CD4-positive, alpha-beta memory T cell (primary cell): ENCODE measurements around the gene ADAM29. TPM values are rescaled to one million over a fixed set of nuclear protein-coding genes. Genes with fewer than 3 reads are reported as not detected.
"Not testable (repeated sequence)": the region's sequence is repeated elsewhere in the genome, so short reads cannot be mapped to it uniquely, and the experiment has no call there.

Experiments used
- CTCF ChIA-PET: fragments of 350-600 bp; sonication (Branson Sonifier 250); formaldehyde crosslinking; loops from one replicate; lab custom pipeline; 2021; ENCODE audit warnings: inconsistent platforms; ENCODE audit not compliant: partially characterized antibody; lab: Charles Lee
- POLR2A ChIA-PET: fragments of 350-600 bp; sonication (Branson Sonifier 250); formaldehyde crosslinking; loops from one replicate; lab custom pipeline; 2021; ENCODE audit not compliant: partially characterized antibody; lab: Charles Lee
- DNase-seq, 5 donors: peaks; one replicate each; pipeline versions ENCODE4 v3.0.0 to v3.0.0-alpha.2; 2020 to 2022; ENCODE audit warnings: mixed read lengths in 1 of 5
- H3K27ac ChIP-seq: one replicate; pipeline ENCODE4 v1.7.0; 2013; ENCODE audit warnings: low read depth, low read length
- H3K27me3 ChIP-seq: 2 replicates; pipeline ENCODE4 v1.7.0; 2013; ENCODE audit warnings: mild to moderate bottlenecking, low read length, moderate library complexity; ENCODE audit not compliant: insufficient read depth
- H3K36me3 ChIP-seq: 2 replicates; pipeline ENCODE4 v1.7.0; 2013; ENCODE audit warnings: mild to moderate bottlenecking, low read length, moderate library complexity; ENCODE audit not compliant: insufficient read depth
- H3K4me1 ChIP-seq: 2 replicates; pipeline ENCODE4 v1.7.0; 2013; ENCODE audit warnings: mild to moderate bottlenecking, low read length, moderate library complexity; ENCODE audit not compliant: insufficient read depth
- H3K4me3 ChIP-seq, 2 donors: one replicate each; pipeline ENCODE4 v1.7.0; 2013; ENCODE audit warnings: low read length in 2 of 2, mild to moderate bottlenecking in 1 of 2
- H3K9me3 ChIP-seq, 2 donors: one replicate each; pipeline ENCODE4 v1.7.0; 2013; ENCODE audit warnings: low read length in 2 of 2, control low read depth in 1 of 2; ENCODE audit not compliant: control insufficient read depth in 1 of 2
- H3K27ac Mint-ChIP-seq, 7 donors: one replicate each; pipeline ENCODE4 v1.8.0; 2020 to 2021; ENCODE audit warnings: mixed read lengths in 7 of 7, mild to moderate bottlenecking in 6 of 7, inconsistent platforms in 3 of 7, moderate library complexity in 3 of 7
- H3K27me3 Mint-ChIP-seq, 2 donors: one replicate each; pipeline ENCODE4 v1.8.0; 2020 to 2021; ENCODE audit warnings: mixed read lengths in 2 of 2
- H3K36me3 Mint-ChIP-seq, 2 donors: one replicate each; pipeline ENCODE4 v1.8.0; 2020 to 2021; ENCODE audit warnings: mixed read lengths in 2 of 2, inconsistent platforms in 1 of 2, mild to moderate bottlenecking in 1 of 2
- H3K4me1 Mint-ChIP-seq, 4 donors: one replicate each; pipeline ENCODE4 v1.8.0; 2020 to 2021; ENCODE audit warnings: mixed read lengths in 4 of 4, mild to moderate bottlenecking in 1 of 4
- H3K4me3 Mint-ChIP-seq, 8 donors: one replicate each; pipeline ENCODE4 v1.8.0; 2020 to 2021; ENCODE audit warnings: mixed read lengths in 8 of 8, mild to moderate bottlenecking in 7 of 8, moderate library complexity in 6 of 8, inconsistent platforms in 3 of 8
- H3K9me3 Mint-ChIP-seq, 8 donors: one replicate each; pipeline ENCODE4 v1.8.0; 2020 to 2021; ENCODE audit warnings: mixed read lengths in 8 of 8, mild to moderate bottlenecking in 5 of 8, inconsistent platforms in 3 of 8, moderate library complexity in 1 of 8
- intact Hi-C: fragments of 100-400 bp; cut with micrococcal nuclease; formaldehyde crosslinking; loops from one replicate; pipeline ENCODE4 v1.15.1; 2023
- polyA plus RNA-seq, 2 donors: library from polyadenylated mRNA; unstranded; fragments of 300-500 nt; fragmentation: Illumina TruSeq; gene quantifications; one replicate each; pipeline ENCODE4 v1.2.3, GENCODE V29; 2021
- total RNA-seq, 2 experiments: library from RNA; stranded (reverse); gene quantifications; one replicate each; pipeline ENCODE4 v1.2.3, GENCODE V29; 2021

ADAM29 gene
- total RNA-seq (under 1 TPM; 0.14 to 0.41 TPM), polyA plus RNA-seq (not detected)

DNA sequence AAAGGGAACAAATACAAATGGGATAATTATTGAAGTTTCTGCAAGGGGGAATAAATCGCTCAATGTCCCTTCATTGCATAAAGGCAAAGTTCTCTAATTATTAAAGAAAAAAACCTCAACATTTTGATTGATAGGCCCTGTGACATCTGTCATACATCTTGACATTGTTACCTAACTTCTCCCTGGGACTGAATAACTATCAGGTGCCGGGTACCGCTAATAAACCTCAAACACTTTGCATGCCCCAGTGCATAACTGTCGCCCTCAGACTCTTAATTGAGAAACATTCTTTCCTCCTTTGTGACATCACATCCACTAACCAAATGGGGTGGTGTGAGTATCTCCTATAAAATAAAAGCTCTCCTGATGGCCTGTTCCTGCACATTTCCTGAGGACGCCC is at the start of gene ADAM29:
TSS of gene ADAM29 (plus strand) at position 301 of the 400 bp plus-strand sequence. CDS start 57,168 bp downstream, outside the sequence.
- no peaks in the 10 kb centered on the region for H3K27me3 ChIP-seq
- intact Hi-C loops, result no loop called here
- no peaks in the 10 kb centered on the region for H3K4me1 ChIP-seq
- no peaks in the 10 kb centered on the region for H3K4me1 Mint-ChIP-seq
- no peak within 1 kb of the TSS for H3K4me3 Mint-ChIP-seq
- no peaks in the 10 kb centered on the region for H3K27me3 Mint-ChIP-seq
- ChIA-PET POLR2A (no interaction called here), CTCF (no interaction called here)
- no peak within 1 kb of the TSS for H3K27ac Mint-ChIP-seq
- no peak for DNase-seq
- H3K9me3 ChIP-seq, result no peaks in the 10 kb centered on the region
- H3K4me3 ChIP-seq, result no peak within 1 kb of the TSS
- H3K36me3 Mint-ChIP-seq, result no peaks in the 10 kb centered on the region
- H3K9me3 Mint-ChIP-seq, result peaks cover 0 to 6% (median 1%) of the 10 kb centered on the region in 8 donors
- no peak within 1 kb of the TSS for H3K27ac ChIP-seq
- H3K36me3 ChIP-seq, result no peaks in the 10 kb centered on the region

DNA sequence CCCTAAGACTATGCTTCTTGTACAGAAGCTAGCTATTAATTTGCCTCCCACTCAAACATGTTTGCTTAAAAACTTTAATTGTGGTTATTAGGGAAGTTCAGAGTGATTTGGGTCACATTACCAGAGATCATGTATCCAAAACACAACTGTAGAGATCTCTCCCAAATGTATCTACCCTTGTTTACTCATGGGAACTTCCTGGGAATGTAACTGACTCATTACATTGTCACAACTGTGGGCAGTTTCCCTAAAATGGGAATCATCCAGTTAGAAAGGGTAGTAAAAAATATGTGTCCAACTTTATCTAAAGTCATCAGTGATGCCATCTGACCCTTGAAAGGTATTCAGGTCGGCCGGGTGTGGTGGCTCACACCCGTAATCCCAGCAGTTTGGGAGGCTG is 48.8 kb upstream of the ADAM29 start:
- ChIA-PET POLR2A (no interaction called here), CTCF (no interaction called here)
- no peaks in the 10 kb centered on the region for H3K27me3 Mint-ChIP-seq
- Histone ChIP-seq H3K36me3 (no peaks in the 10 kb centered on the region), H3K9me3 (no peaks in the 10 kb centered on the region), H3K4me1 (no peaks in the 10 kb centered on the region), H3K27ac (no peak overlapping the region), H3K27me3 (no peaks in the 10 kb centered on the region), H3K4me3 (no peak overlapping the region)
- intact Hi-C loops, result no loop called here
- peaks cover 0 to 12% (median 4%) of the 10 kb centered on the region in 8 donors for H3K9me3 Mint-ChIP-seq
- no peak overlapping the region for H3K27ac Mint-ChIP-seq
- H3K36me3 Mint-ChIP-seq, result no peaks in the 10 kb centered on the region
- no peak overlapping the region for H3K4me3 Mint-ChIP-seq
- DNase-seq, result no peak
- no peaks in the 10 kb centered on the region for H3K4me1 Mint-ChIP-seq

DNA sequence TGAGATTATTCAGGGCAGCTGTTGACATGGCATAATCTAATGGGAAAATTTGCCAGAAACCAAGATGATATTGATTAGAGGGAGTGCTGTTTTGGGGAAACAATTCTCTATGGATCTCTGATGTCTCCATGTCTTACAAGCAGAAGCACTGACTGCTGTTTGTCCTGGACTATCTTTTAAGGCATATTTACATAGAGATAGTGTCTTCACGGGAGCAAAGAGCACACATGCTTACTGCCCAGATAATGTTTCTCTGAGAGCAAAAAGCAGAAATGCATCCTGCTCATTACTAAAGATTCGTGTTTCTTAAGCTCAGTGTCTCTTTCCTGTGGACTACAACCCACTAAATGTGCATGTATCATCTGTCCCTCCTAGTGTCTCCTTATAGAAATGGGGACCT is 47.8 kb upstream of the ADAM29 start:
- no peaks in the 10 kb centered on the region for H3K27me3 Mint-ChIP-seq
- no peaks in the 10 kb centered on the region for H3K4me1 Mint-ChIP-seq
- no peaks in the 10 kb centered on the region for H3K4me1 ChIP-seq
- ChIA-PET CTCF (no interaction called here), POLR2A (no interaction called here)
- no peak overlapping the region for H3K4me3 ChIP-seq
- no peak overlapping the region for H3K27ac ChIP-seq
- peaks cover 0 to 12% (median 4%) of the 10 kb centered on the region in 8 donors for H3K9me3 Mint-ChIP-seq
- H3K4me3 Mint-ChIP-seq, result no peak overlapping the region
- H3K27me3 ChIP-seq, result no peaks in the 10 kb centered on the region
- no peaks in the 10 kb centered on the region for H3K36me3 ChIP-seq
- no peak overlapping the region for H3K27ac Mint-ChIP-seq
- DNase-seq, result no peak
- no peaks in the 10 kb centered on the region for H3K9me3 ChIP-seq
- intact Hi-C loops, result no loop called here
- H3K36me3 Mint-ChIP-seq, result no peaks in the 10 kb centered on the region

GRCh38 chr4:174871407-174871806 is 46.8 kb upstream of the ADAM29 start:
- Mint-ChIP-seq H3K9me3 (peaks cover 0 to 9% (median 3%) of the 10 kb centered on the region in 8 donors), H3K27ac (no peak overlapping the region), H3K27me3 (no peaks in the 10 kb centered on the region), H3K36me3 (no peaks in the 10 kb centered on the region), H3K4me3 (no peak overlapping the region), H3K4me1 (no peaks in the 10 kb centered on the region)
- H3K27ac ChIP-seq, result no peak overlapping the region
- POLR2A ChIA-PET, result no interaction called here
- H3K36me3 ChIP-seq, result no peaks in the 10 kb centered on the region
- no peaks in the 10 kb centered on the region for H3K27me3 ChIP-seq
- H3K4me1 ChIP-seq, result no peaks in the 10 kb centered on the region
- H3K9me3 ChIP-seq, result no peaks in the 10 kb centered on the region
- H3K4me3 ChIP-seq, result no peak overlapping the region
- CTCF ChIA-PET, result no interaction called here
- DNase-seq, result no peak
- intact Hi-C loops, result no loop called here

- H3K4me1 ChIP-seq, H3K27me3 ChIP-seq, H3K27ac Mint-ChIP-seq, POLR2A ChIA-PET, DNase-seq, H3K27ac ChIP-seq, H3K9me3 ChIP-seq, H3K36me3 Mint-ChIP-seq, H3K4me1 Mint-ChIP-seq, H3K4me3 ChIP-seq, H3K9me3 Mint-ChIP-seq, intact Hi-C loops, H3K4me3 Mint-ChIP-seq, H3K36me3 ChIP-seq, H3K27me3 Mint-ChIP-seq, CTCF ChIA-PET: not testable (repeated sequence)
These were observed 45.0 kb upstream of the ADAM29 start for GRCh38 chr4:174873146-174873545.

DNA sequence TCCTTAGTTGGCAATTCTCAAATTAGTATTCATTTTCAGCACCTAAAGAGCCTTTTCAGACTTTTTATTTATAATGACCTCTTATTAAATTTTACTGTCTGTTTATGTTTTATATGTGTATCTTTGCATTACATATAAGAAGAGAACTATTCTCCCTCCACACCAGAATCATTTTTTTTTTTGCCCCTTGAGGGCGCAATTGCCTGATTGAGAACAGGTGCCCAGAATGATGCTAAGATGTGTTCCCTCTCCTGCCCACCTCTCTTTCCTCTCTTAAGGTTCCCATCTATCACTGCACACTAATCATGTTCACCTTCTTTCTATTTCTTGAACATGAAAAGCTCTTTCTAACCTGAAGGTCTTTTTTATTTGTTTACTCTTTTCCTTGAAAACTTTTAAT is 44.2 kb upstream of the ADAM29 start:
- Mint-ChIP-seq H3K27me3 (no peaks in the 10 kb centered on the region), H3K4me3 (no peak overlapping the region), H3K9me3 (peaks cover 0 to 5% (median 1%) of the 10 kb centered on the region in 8 donors), H3K27ac (no peak overlapping the region), H3K4me1 (no peaks in the 10 kb centered on the region), H3K36me3 (no peaks in the 10 kb centered on the region)
- H3K4me1 ChIP-seq, result no peaks in the 10 kb centered on the region
- ChIA-PET POLR2A (no interaction called here), CTCF (no interaction called here)
- intact Hi-C loops, result no loop called here
- no peak overlapping the region for H3K4me3 ChIP-seq
- no peak overlapping the region for H3K27ac ChIP-seq
- no peaks in the 10 kb centered on the region for H3K27me3 ChIP-seq
- H3K9me3 ChIP-seq, result no peaks in the 10 kb centered on the region
- no peak for DNase-seq
- no peaks in the 10 kb centered on the region for H3K36me3 ChIP-seq

DNA sequence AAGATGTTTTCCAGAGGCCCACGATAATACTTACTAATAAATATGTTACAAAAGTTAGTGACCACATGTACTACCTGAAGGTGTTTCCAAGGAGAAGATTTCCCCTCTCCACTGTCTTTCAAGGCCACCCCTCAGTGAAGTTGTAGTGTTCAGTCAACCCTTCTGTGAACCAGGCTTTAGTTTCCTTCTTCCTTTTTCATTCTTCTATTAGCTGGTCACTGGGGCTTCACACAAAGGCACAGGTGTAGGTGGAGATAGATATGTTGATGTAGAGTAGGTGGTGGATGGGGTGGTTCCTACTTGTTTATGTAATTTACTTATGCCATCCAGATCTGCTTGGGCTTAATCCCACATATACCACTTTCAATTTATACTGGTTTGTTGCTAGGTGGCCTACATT is 43.3 kb upstream of the ADAM29 start:
- no peaks in the 10 kb centered on the region for H3K4me1 ChIP-seq
- intact Hi-C loops, result no loop called here
- Mint-ChIP-seq H3K27ac (no peak overlapping the region), H3K36me3 (no peaks in the 10 kb centered on the region), H3K9me3 (peaks cover 0 to 5% (median 1%) of the 10 kb centered on the region in 8 donors), H3K4me3 (no peak overlapping the region), H3K4me1 (no peaks in the 10 kb centered on the region), H3K27me3 (no peaks in the 10 kb centered on the region)
- H3K4me3 ChIP-seq, result no peak overlapping the region
- no peaks in the 10 kb centered on the region for H3K9me3 ChIP-seq
- POLR2A ChIA-PET, result no interaction called here
- H3K27ac ChIP-seq, result no peak overlapping the region
- no peak for DNase-seq
- no peaks in the 10 kb centered on the region for H3K27me3 ChIP-seq
- CTCF ChIA-PET, result no interaction called here
- no peaks in the 10 kb centered on the region for H3K36me3 ChIP-seq

- H3K36me3 ChIP-seq, result no peaks in the 10 kb centered on the region
- no peak overlapping the region for H3K27ac ChIP-seq
- Mint-ChIP-seq H3K27me3 (no peaks in the 10 kb centered on the region), H3K4me3 (no peak overlapping the region), H3K27ac (no peak overlapping the region), H3K4me1 (no peaks in the 10 kb centered on the region), H3K36me3 (no peaks in the 10 kb centered on the region), H3K9me3 (peaks cover 0 to 5% (median 2%) of the 10 kb centered on the region in 8 donors)
- no peak overlapping the region for H3K4me3 ChIP-seq
- H3K9me3 ChIP-seq, result no peaks in the 10 kb centered on the region
- no peaks in the 10 kb centered on the region for H3K27me3 ChIP-seq
- H3K4me1 ChIP-seq, result no peaks in the 10 kb centered on the region
- CTCF ChIA-PET, result no interaction called here
- no peak for DNase-seq
- intact Hi-C loops, result no loop called here
- POLR2A ChIA-PET, result no interaction called here
These were observed 38.2 kb upstream of the ADAM29 start for GRCh38 chr4:174880001-174880400.
